PC-3 (cell line): ENCODE results near the gene FZD10. TPM values are rescaled to one million over a fixed set of nuclear protein-coding genes. Genes with fewer than 3 reads are reported as not detected.

Experiments used
- ATAC-seq: fragments of 200-7000 bp; cut with Tn5 transposase; 2 replicates; pipeline ENCODE4 v1.9.1; 2020; ENCODE audit warnings: mild to moderate bottlenecking, moderate library complexity
- BruUV-seq: library from RNA; stranded (reverse); fragments of 400-500 nt; replicated peaks from 2 replicates; lab custom pipeline; 2021; lab: Mats Ljungman, UMichigan
- CTCF ChIA-PET: fragments of 300-600 bp; sonication (Branson Sonifier 250); formaldehyde crosslinking; loops from one replicate; lab custom pipeline; 2022; ENCODE audit warnings: antibody characterized with exemption; lab: Charles Lee
- POLR2A ChIA-PET: fragments of 300-600 bp; sonication (Branson Sonifier 250); formaldehyde crosslinking; loops from one replicate; lab custom pipeline; 2022; ENCODE audit warnings: antibody characterized with exemption; ENCODE audit not compliant: unreplicated experiment; lab: Charles Lee
- DNase-seq: peaks from one replicate; pipeline ENCODE4 v3.0.0-alpha.2; 2015
- H2AFZ ChIP-seq: fragments of 300-600 bp; sonication (generic); 2 replicates; pipeline ENCODE4 v1.6.0; 2016; ENCODE audit warnings: antibody characterized with exemption, low read length
- H3F3A ChIP-seq: fragments of 300-600 bp; sonication (generic); one replicate; pipeline ENCODE4 v1.6.0; 2017; ENCODE audit warnings: antibody characterized with exemption, low read length, control low read depth, mild to moderate bottlenecking; ENCODE audit not compliant: unreplicated experiment
- H3K27ac ChIP-seq: fragments of 300-600 bp; sonication (generic); 2 replicates; pipeline ENCODE4 v1.5.1; 2016; ENCODE audit warnings: mild to moderate bottlenecking, low read length
- H3K27me3 ChIP-seq: fragments of 300-600 bp; sonication (generic); 2 replicates; pipeline ENCODE4 v1.6.1; 2016; ENCODE audit warnings: low read length, mixed read lengths
- H3K36me3 ChIP-seq: fragments of 300-600 bp; sonication (generic); 2 replicates; pipeline ENCODE4 v1.6.1; 2016; ENCODE audit warnings: low read depth, mixed run types, low read length, mixed read lengths
- H3K4me1 ChIP-seq: fragments of 300-600 bp; sonication (generic); 2 replicates; pipeline ENCODE4 v1.5.1; 2016; ENCODE audit warnings: low read length; ENCODE audit not compliant: insufficient read depth
- H3K4me2 ChIP-seq: fragments of 300-600 bp; sonication (generic); 2 replicates; pipeline ENCODE4 v1.6.0; 2016; ENCODE audit warnings: low read length
- H3K4me3 ChIP-seq: fragments of 300-600 bp; sonication (generic); 2 replicates; pipeline ENCODE4 v1.5.1; 2016; ENCODE audit warnings: mild to moderate bottlenecking, low read length, mixed read lengths
- H3K79me2 ChIP-seq: fragments of 300-600 bp; sonication (generic); 2 replicates; pipeline ENCODE4 v1.6.1; 2017; ENCODE audit warnings: low read length, mixed read lengths
- H3K9ac ChIP-seq: fragments of 300-600 bp; sonication (generic); 2 replicates; pipeline ENCODE4 v1.6.0; 2016; ENCODE audit warnings: mild to moderate bottlenecking, low read length
- H3K9me2 ChIP-seq: fragments of 300-600 bp; sonication (generic); replicated peaks from 2 replicates; pipeline ENCODE4 v1.6.1; 2016; ENCODE audit warnings: mixed run types, low read length, mixed read lengths
- H3K9me3 ChIP-seq: fragments of 300-600 bp; sonication (generic); 2 replicates; pipeline ENCODE4 v1.6.1; 2016; ENCODE audit warnings: low read length, mixed read lengths
- H4K20me1 ChIP-seq: fragments of 300-600 bp; sonication (generic); 2 replicates; pipeline ENCODE4 v1.6.1; 2016; ENCODE audit warnings: low read length, mixed read lengths
- CTCF ChIP-seq: fragments of 300-600 bp; sonication (generic); conservative IDR thresholded peaks from 2 replicates; pipeline ENCODE4 v1.5.1; 2017; ENCODE audit warnings: antibody characterized with exemption, low read depth, mild to moderate bottlenecking, low read length
- EZH2 ChIP-seq: fragments of 300-600 bp; sonication (generic); IDR thresholded peaks from one replicate; pipeline ENCODE4 v1.6.1; 2017; ENCODE audit warnings: antibody characterized with exemption, mild to moderate bottlenecking, low read length; ENCODE audit not compliant: unreplicated experiment
- EZH2phosphoT487 ChIP-seq: fragments of 300-600 bp; sonication (generic); IDR thresholded peaks from 2 replicates; pipeline ENCODE4 v1.6.1; 2018; ENCODE audit warnings: mild to moderate bottlenecking, antibody characterized with exemption, low read length, borderline replicate concordance
- intact Hi-C: fragments of 100-400 bp; cut with micrococcal nuclease; formaldehyde crosslinking; loops from 2 replicates; pipeline ENCODE4 v1.9.0; 2023
- total RNA-seq: library from RNA; depleted of rRNA; stranded (reverse); fragments of >200 nt; gene quantifications from 2 replicates; pipeline ENCODE4 v1.2.3, GENCODE V29; 2014

Gene FZD10
- total RNA-seq, 1 experiment from 2014 or later: not detected

GRCh38 chr12:130177635-130178242 is 15.5 kb downstream of the FZD10 start:
- no peaks in the 10 kb centered on the region for H4K20me1 ChIP-seq

DNA sequence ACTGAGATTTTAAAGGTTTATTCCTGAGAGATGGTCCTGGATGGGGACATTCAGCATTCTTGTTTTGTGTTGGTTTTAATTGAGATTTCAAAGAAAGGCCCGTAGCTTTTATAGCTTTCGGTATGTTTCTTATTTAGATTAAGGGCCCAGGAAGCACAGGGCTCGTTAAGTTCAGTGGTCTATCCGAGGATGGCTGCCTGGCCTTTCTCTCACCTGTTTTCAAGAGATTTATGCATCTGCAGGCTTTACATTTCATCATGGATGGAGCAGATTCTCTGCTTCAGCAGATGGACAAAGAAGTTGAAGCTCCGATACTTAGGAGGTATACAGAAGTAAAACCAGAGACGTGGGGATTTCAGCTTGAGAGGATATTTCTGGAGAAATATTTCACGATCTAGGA is 16.0 kb downstream of the FZD10 start:
- no peak overlapping the region for H3K9ac ChIP-seq
- no peaks in the 10 kb centered on the region for H3K36me3 ChIP-seq
- no peak overlapping the region for H3K4me2 ChIP-seq
- H3K4me1 ChIP-seq: no peaks in the 10 kb centered on the region
- intact Hi-C loops: no loop called here
- TF ChIP-seq EZH2phosphoT487 (no peak), CTCF (no peak), EZH2 (no peak)
- CTCF ChIA-PET: no interaction called here
- ATAC-seq: no peak
- no peaks in the 10 kb centered on the region for H3F3A ChIP-seq
- H3K4me3 ChIP-seq: no peak overlapping the region
- no peak for DNase-seq
- POLR2A ChIA-PET: no interaction called here
- H3K79me2 ChIP-seq: no peaks in the 10 kb centered on the region
- no peaks in the 10 kb centered on the region for H3K9me2 ChIP-seq
- no TSS peak for BruUV-seq
- H3K27me3 ChIP-seq: peaks cover 5% of the 10 kb centered on the region; the same call in 1 of the 2 replicates
- H4K20me1 ChIP-seq: no peaks in the 10 kb centered on the region
- no peak overlapping the region for H2AFZ ChIP-seq
- H3K9me3 ChIP-seq: 0 out of 2 replicates have a peak, but pooled peaks cover 5% of the 10 kb centered on the region
- no peak overlapping the region for H3K27ac ChIP-seq

More at GRCh38 chr12:130177635-130178242, 15.5 kb downstream of the FZD10 start:
- ChIA-PET POLR2A (no interaction called here), CTCF (no interaction called here)
- TF ChIP-seq EZH2phosphoT487: no peak
- no peak for TF ChIP-seq EZH2
- no peak for TF ChIP-seq CTCF
- BruUV-seq: no TSS peak
- no peaks in the 10 kb centered on the region for H3K36me3 ChIP-seq
- peaks cover 5% of the 10 kb centered on the region; the same call in 1 of the 2 replicates for H3K27me3 ChIP-seq
- H3K4me1 ChIP-seq: no peaks in the 10 kb centered on the region
- no peak for DNase-seq
- intact Hi-C loops: no loop called here
- H3F3A ChIP-seq: no peaks in the 10 kb centered on the region
- no peak overlapping the region for H3K9ac ChIP-seq
- no peak overlapping the region for H3K27ac ChIP-seq
- H3K9me3 ChIP-seq: 0 out of 2 replicates have a peak, but pooled peaks cover 5% of the 10 kb centered on the region
- H3K79me2 ChIP-seq: no peaks in the 10 kb centered on the region
- H2AFZ ChIP-seq: no peak overlapping the region
- H3K9me2 ChIP-seq: no peaks in the 10 kb centered on the region
- no peak overlapping the region for H3K4me2 ChIP-seq
- no peak overlapping the region for H3K4me3 ChIP-seq
- ATAC-seq: no peak

DNA sequence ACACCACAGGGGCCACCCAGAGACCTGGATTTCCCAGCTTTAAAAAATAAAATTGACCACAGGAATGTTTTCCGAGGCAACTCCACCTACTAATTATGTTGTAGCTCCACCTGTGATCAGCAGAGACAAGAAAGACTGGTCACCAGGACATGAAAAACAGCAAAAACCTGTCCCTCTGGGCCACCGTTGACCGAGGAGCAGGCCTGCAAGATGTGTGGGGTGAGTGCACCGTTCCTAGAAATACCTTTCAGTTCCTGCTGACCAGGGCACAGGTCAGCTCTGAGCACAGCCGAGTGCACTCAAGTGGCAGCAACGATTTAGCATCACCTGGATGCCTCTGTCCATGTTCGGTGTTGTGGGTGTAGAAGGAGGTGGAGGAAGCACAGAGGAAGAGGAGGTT is 16.9 kb downstream of the FZD10 start:
- H3K9ac ChIP-seq: no peak overlapping the region
- H3K27ac ChIP-seq: no peak overlapping the region
- H3K9me2 ChIP-seq: no peaks in the 10 kb centered on the region
- H3K4me2 ChIP-seq: no peak overlapping the region
- BruUV-seq: no TSS peak
- no peaks in the 10 kb centered on the region for H3K36me3 ChIP-seq
- peaks cover 5% of the 10 kb centered on the region; the same call in 1 of the 2 replicates for H3K27me3 ChIP-seq
- no peaks in the 10 kb centered on the region for H3K79me2 ChIP-seq
- H3K9me3 ChIP-seq: 0 out of 2 replicates have a peak, but pooled peaks cover 5% of the 10 kb centered on the region
- intact Hi-C loops: no loop called here
- ATAC-seq (no peak), DNase-seq (no peak)
- no peaks in the 10 kb centered on the region for H3F3A ChIP-seq
- H3K4me1 ChIP-seq: no peaks in the 10 kb centered on the region
- ChIA-PET CTCF (no interaction called here), POLR2A (no interaction called here)
- H2AFZ ChIP-seq: no peak overlapping the region
- no peak overlapping the region for H3K4me3 ChIP-seq
- TF ChIP-seq EZH2phosphoT487 (no peak), CTCF (no peak), EZH2 (no peak)
- H4K20me1 ChIP-seq: no peaks in the 10 kb centered on the region
